NT2/D1 (cell line): ENCODE results near the gene RPTOR.

ENCODE experiments used
- DNase-seq: peaks from one replicate; pipeline ENCODE4 v3.0.0-alpha.2; 2011; ENCODE audit warnings: low read depth, low spot score
- H3K27me3 ChIP-seq: 2 replicates; pipeline ENCODE4 v1.6.0; 2011; ENCODE audit warnings: mild to moderate bottlenecking; ENCODE audit not compliant: insufficient read length, insufficient read depth
- H3K36me3 ChIP-seq: 2 replicates; pipeline ENCODE4 v1.6.1; 2011; ENCODE audit warnings: mild to moderate bottlenecking, low read length, mixed read lengths; ENCODE audit not compliant: insufficient read depth, insufficient read length
- H3K4me1 ChIP-seq: 2 replicates; pipeline ENCODE4 v1.5.1; 2011; ENCODE audit not compliant: insufficient read depth, insufficient read length
- H3K4me3 ChIP-seq: 2 replicates; pipeline ENCODE4 v1.5.1; 2011; ENCODE audit warnings: low read depth; ENCODE audit not compliant: insufficient read length
- H3K9ac ChIP-seq: 2 replicates; pipeline ENCODE4 v1.6.0; 2011; ENCODE audit warnings: low read depth; ENCODE audit not compliant: insufficient read length
- H3K9me3 ChIP-seq: 2 replicates; pipeline ENCODE4 v1.5.1; 2011; ENCODE audit warnings: mild to moderate bottlenecking, low read length; ENCODE audit not compliant: insufficient read depth
- SUZ12 ChIP-seq: IDR thresholded peaks from 2 replicates; pipeline ENCODE4 v1.6.1; 2011; ENCODE audit not compliant: insufficient read length, insufficient read depth; ENCODE audit errors: extremely low read depth
- YY1 ChIP-seq: IDR thresholded peaks from 2 replicates; pipeline ENCODE4 v1.6.1; 2011; ENCODE audit not compliant: insufficient read length, insufficient read depth
- ZNF274 ChIP-seq: IDR thresholded peaks from 2 replicates; pipeline ENCODE4 v1.6.1; 2011; ENCODE audit warnings: mild to moderate bottlenecking, low read depth, low read length

RPTOR gene

DNA sequence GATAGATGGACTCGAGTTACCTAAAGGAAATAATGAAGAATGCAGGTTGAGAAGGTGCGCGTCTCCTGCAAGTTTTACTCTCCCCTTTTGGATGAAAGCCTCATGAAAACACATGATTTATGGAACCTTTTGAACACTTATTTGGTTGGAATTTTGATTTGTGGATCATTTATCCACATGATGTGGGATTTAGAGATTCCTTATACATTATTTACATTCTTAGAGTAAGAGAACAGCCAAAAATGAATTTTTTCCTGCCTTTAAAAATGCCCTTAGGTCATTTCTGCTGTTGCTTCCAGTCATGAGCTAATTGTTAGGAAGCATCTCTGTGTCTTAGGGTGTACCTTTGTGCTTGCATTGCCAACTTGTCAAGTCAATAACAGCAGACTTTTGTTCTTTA lies 99.9 kb downstream of the RPTOR start:
- Histone ChIP-seq H3K4me1 (peaks cover 4% of the 10 kb centered on the region), H3K9ac (no peak overlapping the region), H3K4me3 (no peak overlapping the region), H3K9me3 (no peaks in the 10 kb centered on the region), H3K36me3 (peaks cover 15% of the 10 kb centered on the region), H3K27me3 (no peaks in the 10 kb centered on the region)
- TF ChIP-seq ZNF274 (no peak), SUZ12 (no peak), YY1 (no peak)
- no peak for DNase-seq

GRCh38 chr17:80645706-80646325 lies 101.2 kb downstream of the RPTOR start:
- no peak for DNase-seq
- Histone ChIP-seq H3K27me3 (no peaks in the 10 kb centered on the region), H3K9ac (no peak overlapping the region), H3K9me3 (no peaks in the 10 kb centered on the region), H3K4me3 (no peak overlapping the region), H3K4me1 (peaks cover 8% of the 10 kb centered on the region), H3K36me3 (peaks cover 12% of the 10 kb centered on the region)
- no peak for TF ChIP-seq SUZ12

DNA sequence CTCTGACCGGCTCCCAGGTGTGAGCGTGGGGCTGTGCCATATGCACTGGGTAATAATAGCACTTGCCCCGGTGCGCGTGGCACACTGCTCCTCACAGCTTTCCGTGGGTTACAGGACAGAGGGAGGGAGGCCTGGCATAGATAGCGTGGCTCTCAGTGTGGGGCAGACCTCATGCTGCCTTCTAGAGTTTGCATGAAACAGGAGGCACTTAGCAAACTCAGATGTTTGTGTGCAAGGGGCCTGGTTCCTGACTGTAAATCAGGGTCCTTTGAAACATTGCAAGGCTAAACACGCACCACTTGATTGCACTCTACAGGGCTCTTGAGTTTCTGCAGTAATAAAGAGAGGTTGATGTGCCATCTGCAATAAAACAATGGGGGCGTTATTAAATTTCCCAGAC lies 101.7 kb downstream of the RPTOR start:
- H3K36me3 ChIP-seq: peaks cover 11% of the 10 kb centered on the region
- no peak for DNase-seq
- TF ChIP-seq YY1 (no peak), SUZ12 (no peak), ZNF274 (no peak)

DNA sequence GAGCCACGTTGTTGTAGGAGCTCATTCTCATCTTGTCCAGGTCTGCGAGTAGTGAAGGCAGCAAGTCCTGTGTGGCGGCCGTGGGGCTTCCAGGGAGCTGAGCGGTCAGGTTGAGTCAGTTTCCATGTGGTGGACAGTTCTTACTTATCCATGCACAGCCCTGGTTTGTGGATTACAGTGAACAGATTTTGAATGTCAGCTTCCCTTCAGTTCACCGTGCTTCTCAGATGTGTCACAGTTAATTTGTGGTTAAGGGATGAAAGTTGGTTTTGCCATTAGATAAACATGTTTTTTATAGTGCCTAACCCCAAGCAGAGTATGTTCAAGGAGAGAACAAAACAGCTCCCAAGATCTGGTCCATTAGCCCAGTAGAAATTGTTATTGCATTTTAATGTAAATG lies 103.1 kb downstream of the RPTOR start:
- TF ChIP-seq YY1 (no peak), ZNF274 (no peak), SUZ12 (no peak)
- peaks cover 11% of the 10 kb centered on the region for H3K36me3 ChIP-seq
- DNase-seq: no peak

More for the DNA sequence above, 101.7 kb downstream of the RPTOR start:
- Histone ChIP-seq H3K9me3 (no peaks in the 10 kb centered on the region), H3K9ac (no peak overlapping the region), H3K4me3 (no peak overlapping the region), H3K27me3 (no peaks in the 10 kb centered on the region), H3K4me1 (peaks cover 8% of the 10 kb centered on the region)

DNA sequence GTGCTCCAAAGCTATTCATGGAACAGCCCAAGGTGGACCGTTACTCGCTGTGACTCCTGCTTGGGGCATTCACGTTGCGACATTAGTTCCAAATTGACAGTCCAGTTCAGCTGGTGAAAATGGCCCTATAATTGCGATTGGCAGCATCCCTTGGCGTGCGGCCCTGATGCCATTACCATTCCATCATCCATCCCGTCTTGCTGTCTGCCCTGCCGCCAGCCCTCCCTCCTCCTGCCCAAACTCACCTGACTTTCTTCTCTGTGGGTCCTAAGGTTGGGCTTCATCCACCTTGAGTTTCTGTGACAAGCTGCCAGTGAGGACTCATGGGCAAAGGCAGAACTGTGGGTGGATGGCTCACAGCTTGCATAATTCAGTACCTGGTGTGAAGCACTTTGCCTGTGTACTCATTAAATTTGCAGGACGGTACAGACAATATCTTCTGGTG lies 104.6 kb downstream of the RPTOR start:
- Histone ChIP-seq H3K4me1 (peaks cover 8% of the 10 kb centered on the region), H3K27me3 (no peaks in the 10 kb centered on the region), H3K9me3 (no peaks in the 10 kb centered on the region), H3K36me3 (peaks cover 6% of the 10 kb centered on the region), H3K9ac (no peak overlapping the region), H3K4me3 (no peak overlapping the region)
- TF ChIP-seq YY1 (no peak), ZNF274 (no peak), SUZ12 (no peak)
- DNase-seq: no peak

More for the DNA sequence above, 103.1 kb downstream of the RPTOR start:
- Histone ChIP-seq H3K4me3 (no peak overlapping the region), H3K4me1 (peaks cover 8% of the 10 kb centered on the region), H3K9ac (no peak overlapping the region), H3K27me3 (no peaks in the 10 kb centered on the region), H3K9me3 (no peaks in the 10 kb centered on the region)

DNA sequence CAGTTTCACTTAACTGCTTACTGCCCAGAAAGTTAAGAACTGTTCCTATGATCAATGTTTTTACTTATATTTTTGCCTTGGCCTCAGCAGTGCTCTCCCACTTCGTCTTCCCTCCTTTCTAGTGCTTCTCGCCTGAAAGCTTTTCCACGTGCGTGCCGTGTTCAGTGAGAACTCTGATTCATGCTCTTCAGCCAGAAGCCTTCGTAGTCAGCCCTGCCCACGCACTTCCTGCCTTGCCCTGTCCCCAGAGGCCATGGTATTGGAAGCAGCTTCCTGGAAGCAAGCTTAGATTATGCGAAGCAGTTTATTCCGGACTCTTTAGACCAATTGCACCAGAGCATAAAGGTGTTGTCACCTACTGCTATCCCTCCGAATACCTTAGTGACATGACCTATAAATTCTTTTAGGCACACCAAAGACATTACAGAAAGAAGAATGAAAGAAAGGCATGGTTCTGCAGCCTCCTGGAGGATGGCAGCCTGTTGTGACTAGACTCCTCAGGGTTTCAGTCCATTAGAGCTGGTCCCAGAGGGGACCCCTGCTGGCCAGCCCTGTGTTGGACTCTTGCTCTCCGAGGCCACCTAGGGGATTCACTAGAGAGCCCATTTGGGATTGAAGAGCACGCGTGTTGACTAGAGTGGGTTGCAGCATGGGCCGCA lies 105.2 kb downstream of the RPTOR start:
- H3K9ac ChIP-seq: no peak overlapping the region
- H3K27me3 ChIP-seq: no peaks in the 10 kb centered on the region
- peak; percentile 56 for DNase-seq
- no peak overlapping the region for H3K4me3 ChIP-seq
- H3K36me3 ChIP-seq: peaks cover 4% of the 10 kb centered on the region
- H3K9me3 ChIP-seq: no peaks in the 10 kb centered on the region
- peaks cover 8% of the 10 kb centered on the region for H3K4me1 ChIP-seq
- TF ChIP-seq YY1: no peak
- TF ChIP-seq SUZ12: no peak
- TF ChIP-seq ZNF274: no peak

- Histone ChIP-seq H3K9me3 (no peaks in the 10 kb centered on the region), H3K4me1 (peaks cover 8% of the 10 kb centered on the region), H3K36me3 (no peaks in the 10 kb centered on the region), H3K9ac (no peak overlapping the region), H3K27me3 (no peaks in the 10 kb centered on the region), H3K4me3 (no peak overlapping the region)
- no peak for TF ChIP-seq ZNF274
- DNase-seq: no peak
Measured at GRCh38 chr17:80650331-80650672, 105.7 kb downstream of the RPTOR start.
